ENCODE measurements around the gene TTPAL. TPM values are rescaled to one million over a fixed set of nuclear protein-coding genes. Genes with fewer than 3 reads are reported as not detected.

The TTPAL gene
- total RNA-seq, 1 experiment from 2014 or later: 35.4 TPM

DNA sequence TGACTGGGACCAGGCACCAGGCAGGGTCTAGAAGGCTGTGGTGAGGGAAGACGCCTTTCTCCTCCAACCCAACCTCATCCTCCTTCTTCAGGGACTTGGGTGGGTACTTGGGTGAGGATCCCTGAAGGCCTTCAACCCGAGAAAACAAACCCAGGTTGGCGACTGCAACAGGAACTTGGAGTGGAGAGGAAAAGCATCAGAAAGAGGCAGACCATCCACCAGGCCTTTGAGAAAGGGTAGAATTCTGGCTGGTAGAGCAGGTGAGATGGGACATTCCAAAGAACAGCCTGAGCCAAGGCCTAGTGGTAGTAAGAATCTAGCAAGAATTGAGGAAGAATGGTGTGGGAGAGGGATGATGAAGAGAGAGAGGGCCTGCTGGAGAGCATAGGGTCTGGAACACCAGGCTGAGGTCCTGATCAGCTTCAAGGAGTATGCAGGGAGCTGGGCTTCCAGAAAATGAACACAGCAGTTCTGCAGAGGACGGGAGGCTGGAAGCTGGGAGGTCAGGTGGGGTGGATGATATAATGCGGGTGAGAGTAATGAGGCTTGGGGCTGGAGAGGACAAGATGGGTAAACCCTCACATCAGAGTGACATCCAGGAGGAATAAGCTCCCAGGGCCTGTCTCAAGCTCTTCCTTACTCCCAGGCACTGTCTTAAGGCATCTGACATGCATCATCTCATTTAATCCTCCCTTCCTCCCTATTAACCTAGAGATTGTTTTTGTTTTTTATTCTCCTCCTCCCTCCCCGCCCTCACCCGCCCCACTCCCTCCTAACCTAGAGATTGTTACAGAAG, 45.2 kb upstream of the TTPAL start:
- POLR2A ChIA-PET: no interaction called here
- Mint-ChIP-seq H3K9me3 (ENCODE audit: unreplicated experiment) (no peaks in the 10 kb centered on the region), H3K27me3 (ENCODE audit: insufficient read depth, unreplicated experiment) (peaks cover 12% of the 10 kb centered on the region), H3K4me3 (ENCODE audit: unreplicated experiment) (no peak overlapping the region), H3K27ac (ENCODE audit: low read depth, unreplicated experiment) (no peak overlapping the region), H3K4me1 (ENCODE audit: insufficient read depth, unreplicated experiment) (no peaks in the 10 kb centered on the region), H3K36me3 (ENCODE audit: insufficient read depth, unreplicated experiment) (no peaks in the 10 kb centered on the region)
- CTCF ChIA-PET: interaction anchor here (0.7 to 1.7 kb wide), 2 partner anchors 9 to 31 kb away, joined by 3 to 4 read pairs; no protein-coding TSS in a partner anchor
- intact Hi-C loops (cut with micrococcal nuclease): no loop called here
- no TSS peak for BruUV-seq (replicated peaks)
- TF ChIP-seq, protein P1, sequence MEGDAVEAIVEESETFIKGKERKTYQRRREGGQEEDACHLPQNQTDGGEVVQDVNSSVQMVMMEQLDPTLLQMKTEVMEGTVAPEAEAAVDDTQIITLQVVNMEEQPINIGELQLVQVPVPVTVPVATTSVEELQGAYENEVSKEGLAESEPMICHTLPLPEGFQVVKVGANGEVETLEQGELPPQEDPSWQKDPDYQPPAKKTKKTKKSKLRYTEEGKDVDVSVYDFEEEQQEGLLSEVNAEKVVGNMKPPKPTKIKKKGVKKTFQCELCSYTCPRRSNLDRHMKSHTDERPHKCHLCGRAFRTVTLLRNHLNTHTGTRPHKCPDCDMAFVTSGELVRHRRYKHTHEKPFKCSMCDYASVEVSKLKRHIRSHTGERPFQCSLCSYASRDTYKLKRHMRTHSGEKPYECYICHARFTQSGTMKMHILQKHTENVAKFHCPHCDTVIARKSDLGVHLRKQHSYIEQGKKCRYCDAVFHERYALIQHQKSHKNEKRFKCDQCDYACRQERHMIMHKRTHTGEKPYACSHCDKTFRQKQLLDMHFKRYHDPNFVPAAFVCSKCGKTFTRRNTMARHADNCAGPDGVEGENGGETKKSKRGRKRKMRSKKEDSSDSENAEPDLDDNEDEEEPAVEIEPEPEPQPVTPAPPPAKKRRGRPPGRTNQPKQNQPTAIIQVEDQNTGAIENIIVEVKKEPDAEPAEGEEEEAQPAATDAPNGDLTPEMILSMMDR (IDR thresholded peaks at IDR 0.05; ENCODE audit: unreplicated experiment): no peak
- DNase-seq (ENCODE audit: unreplicated experiment): no peak

DNA sequence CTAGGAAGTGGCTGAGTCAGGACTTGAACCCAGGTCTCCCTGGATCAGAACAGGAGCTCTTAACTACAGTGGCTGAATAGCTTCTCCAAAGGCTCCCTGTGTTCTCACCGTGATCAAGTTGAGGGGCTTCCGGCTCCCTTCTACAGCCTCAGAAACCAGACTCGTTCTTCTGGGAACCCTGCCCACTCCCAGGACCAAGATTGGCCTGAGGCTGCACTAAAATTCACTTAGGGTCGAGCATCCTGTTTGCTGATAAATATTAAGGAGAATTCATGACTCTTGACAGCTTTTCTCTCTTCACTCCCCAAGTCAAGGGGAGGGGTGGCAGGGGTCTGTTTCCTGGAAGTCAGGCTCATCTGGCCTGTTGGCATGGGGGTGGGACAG, 44.6 kb upstream of the TTPAL start:
- TF ChIP-seq, protein P1 (IDR thresholded peaks at IDR 0.05; ENCODE audit: unreplicated experiment): no peak
- POLR2A ChIA-PET: no interaction called here
- no TSS peak for BruUV-seq (replicated peaks)
- Mint-ChIP-seq H3K4me3 (ENCODE audit: unreplicated experiment) (no peak overlapping the region), H3K27ac (ENCODE audit: low read depth, unreplicated experiment) (no peak overlapping the region), H3K27me3 (ENCODE audit: insufficient read depth, unreplicated experiment) (peaks cover 12% of the 10 kb centered on the region), H3K4me1 (ENCODE audit: insufficient read depth, unreplicated experiment) (no peaks in the 10 kb centered on the region), H3K36me3 (ENCODE audit: insufficient read depth, unreplicated experiment) (no peaks in the 10 kb centered on the region), H3K9me3 (ENCODE audit: unreplicated experiment) (no peaks in the 10 kb centered on the region)
- intact Hi-C loops (cut with micrococcal nuclease): no loop called here
- CTCF ChIA-PET: interaction anchor here (0.7 to 1.7 kb wide), 3 partner anchors 9 to 31 kb away, joined by 3 to 4 read pairs (median 3); no protein-coding TSS in a partner anchor
- DNase-seq (ENCODE audit: unreplicated experiment): no peak

DNA sequence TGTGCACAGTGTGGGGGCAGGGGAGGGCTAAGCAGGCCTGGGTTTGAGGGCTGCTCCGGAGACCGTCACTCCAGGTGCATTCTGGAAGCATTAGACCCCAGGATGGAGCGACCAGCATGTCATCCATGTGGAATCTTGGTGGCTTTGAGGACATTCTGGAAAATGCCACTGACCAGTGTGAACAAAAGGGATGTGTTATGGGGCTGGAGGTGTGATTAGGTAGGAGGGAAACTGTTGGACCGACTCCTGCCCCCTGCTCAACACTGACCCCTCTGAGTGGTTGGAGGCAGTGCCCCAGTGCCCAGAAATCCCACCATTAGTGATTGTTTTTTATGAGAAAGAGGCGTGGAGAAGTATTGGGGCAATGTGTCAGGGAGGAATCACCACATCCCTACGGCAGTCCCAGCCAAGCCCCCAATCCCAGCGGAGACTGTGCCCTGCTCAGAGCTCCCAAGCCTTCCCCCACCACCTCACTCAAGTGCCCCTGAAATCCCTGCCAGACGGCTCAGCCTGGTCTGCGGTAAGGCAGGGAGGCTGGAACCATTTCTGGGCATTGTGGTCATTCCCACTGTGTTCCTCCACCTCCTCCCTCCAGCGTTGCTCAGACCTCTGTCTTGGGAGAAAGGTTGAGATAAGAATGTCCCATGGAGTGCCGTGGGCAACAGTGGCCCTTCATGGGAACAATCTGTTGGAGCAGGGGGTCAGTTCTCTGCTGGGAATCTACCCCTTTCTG, 44.0 kb upstream of the TTPAL start:
- BruUV-seq (replicated peaks): no TSS peak
- peaks cover 12% of the 10 kb centered on the region for H3K27me3 Mint-ChIP-seq (ENCODE audit: insufficient read depth, unreplicated experiment)
- TF ChIP-seq, protein P1 (IDR thresholded peaks at IDR 0.05; ENCODE audit: unreplicated experiment): no peak
- ChIA-PET POLR2A (no interaction called here), CTCF (interaction anchor here (0.6 to 1.7 kb wide), 4 partner anchors 8 to 99 kb away, joined by 3 to 4 read pairs (median 3); no protein-coding TSS in a partner anchor)
- no peak overlapping the region for H3K4me3 Mint-ChIP-seq (ENCODE audit: unreplicated experiment)
- H3K27ac Mint-ChIP-seq (ENCODE audit: low read depth, unreplicated experiment): no peak overlapping the region
- intact Hi-C loops (cut with micrococcal nuclease): no loop called here
- no peaks in the 10 kb centered on the region for H3K4me1 Mint-ChIP-seq (ENCODE audit: insufficient read depth, unreplicated experiment)
- DNase-seq (ENCODE audit: unreplicated experiment): no peak
- H3K9me3 Mint-ChIP-seq (ENCODE audit: unreplicated experiment): no peaks in the 10 kb centered on the region
- H3K36me3 Mint-ChIP-seq (ENCODE audit: insufficient read depth, unreplicated experiment): no peaks in the 10 kb centered on the region
